PC-9 (cell line): ENCODE results near the gene NLRP4.

Source experiments
- EZH2 ChIP-seq: fragments of 200-600 bp; sonication (generic); IDR thresholded peaks from 2 replicates; pipeline ENCODE4 v1.8.0; 2017; ENCODE audit warnings: antibody characterized with exemption, low read depth
- TF ChIP-seq, protein P1 (sequence below): fragments of 200-600 bp; sonication (generic); conservative IDR thresholded peaks from 2 replicates; pipeline ENCODE4 v1.6.1; 2017; ENCODE audit warnings: mixed run types, antibody characterized with exemption, mild to moderate bottlenecking, moderate library complexity

DNA sequence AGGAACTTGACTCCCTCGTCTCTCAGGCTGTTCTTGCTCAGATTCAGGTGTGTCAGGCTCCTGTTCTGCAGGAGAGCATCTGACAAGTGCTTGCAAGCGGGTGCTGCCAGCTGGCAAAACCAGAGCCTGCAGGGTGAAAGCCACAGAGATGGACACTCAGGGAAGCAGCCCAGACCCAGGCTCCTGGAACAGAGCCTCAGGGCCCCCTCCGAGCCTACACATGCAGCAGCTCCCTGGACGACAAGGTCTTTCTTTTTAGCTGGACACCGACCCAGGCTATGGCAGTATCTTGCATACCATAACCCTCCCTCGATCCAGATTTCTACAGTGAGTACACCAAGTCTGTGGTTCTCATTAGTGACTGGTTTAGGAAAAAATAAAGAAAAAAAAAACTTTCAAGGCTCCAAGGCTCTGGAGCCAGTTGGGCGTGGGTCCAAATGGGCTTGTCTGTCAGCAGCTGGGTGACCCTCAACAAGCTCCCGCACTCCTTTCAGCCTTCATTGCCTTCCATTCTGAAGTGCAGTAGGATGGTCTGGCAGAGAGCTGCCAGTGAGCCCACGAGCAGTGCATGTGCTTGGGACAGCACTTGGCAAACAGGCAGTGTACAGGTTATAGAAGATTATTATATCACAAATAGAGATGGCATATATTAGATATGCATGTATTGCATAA, 65.9 kb downstream of the NLRP4 start:
- no peak for TF ChIP-seq EZH2
- TF ChIP-seq, protein P1, sequence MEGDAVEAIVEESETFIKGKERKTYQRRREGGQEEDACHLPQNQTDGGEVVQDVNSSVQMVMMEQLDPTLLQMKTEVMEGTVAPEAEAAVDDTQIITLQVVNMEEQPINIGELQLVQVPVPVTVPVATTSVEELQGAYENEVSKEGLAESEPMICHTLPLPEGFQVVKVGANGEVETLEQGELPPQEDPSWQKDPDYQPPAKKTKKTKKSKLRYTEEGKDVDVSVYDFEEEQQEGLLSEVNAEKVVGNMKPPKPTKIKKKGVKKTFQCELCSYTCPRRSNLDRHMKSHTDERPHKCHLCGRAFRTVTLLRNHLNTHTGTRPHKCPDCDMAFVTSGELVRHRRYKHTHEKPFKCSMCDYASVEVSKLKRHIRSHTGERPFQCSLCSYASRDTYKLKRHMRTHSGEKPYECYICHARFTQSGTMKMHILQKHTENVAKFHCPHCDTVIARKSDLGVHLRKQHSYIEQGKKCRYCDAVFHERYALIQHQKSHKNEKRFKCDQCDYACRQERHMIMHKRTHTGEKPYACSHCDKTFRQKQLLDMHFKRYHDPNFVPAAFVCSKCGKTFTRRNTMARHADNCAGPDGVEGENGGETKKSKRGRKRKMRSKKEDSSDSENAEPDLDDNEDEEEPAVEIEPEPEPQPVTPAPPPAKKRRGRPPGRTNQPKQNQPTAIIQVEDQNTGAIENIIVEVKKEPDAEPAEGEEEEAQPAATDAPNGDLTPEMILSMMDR = no peak
